Measurements from ENCODE around the gene MAP6D1.

MAP6D1 gene

DNA sequence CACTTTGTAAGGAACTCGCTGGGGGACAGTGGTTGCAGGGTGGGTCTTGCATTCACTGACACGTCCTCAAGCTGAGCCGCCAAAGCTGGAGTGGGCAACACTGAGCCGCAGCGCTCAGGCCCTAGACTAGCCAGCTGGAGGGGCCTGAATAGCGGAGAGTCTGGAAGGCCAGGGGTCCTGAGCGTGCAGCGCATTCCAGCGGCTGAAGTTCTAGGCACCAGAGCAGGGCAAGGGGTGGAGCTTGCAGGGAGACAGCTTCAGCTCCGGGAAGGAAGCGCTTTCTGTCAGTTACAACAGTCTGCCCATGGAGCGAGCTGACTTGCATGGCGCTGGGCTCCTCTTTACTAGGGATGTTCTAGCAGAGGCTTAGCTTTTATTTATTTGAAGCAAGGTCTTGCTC is 2.7 kb downstream of the MAP6D1 start:
- Histone ChIP-seq H3K9ac (ENCODE audit: low read depth, low read length) (no peak overlapping the region), H3K27ac (ENCODE audit: low read length) (no peak overlapping the region), H3K9me3 (ENCODE audit: insufficient read depth, low read depth, low read length) (no peaks in the 10 kb centered on the region), H3K36me3 (ENCODE audit: insufficient read depth, low read depth, low read length) (no peaks in the 10 kb centered on the region), H3K27me3 (ENCODE audit: insufficient read depth, low read length) (peaks cover 17% of the 10 kb centered on the region), H3K4me3 (ENCODE audit: low read length) (no peak overlapping the region), H3K4me1 (ENCODE audit: insufficient read depth, low read length) (peaks cover 3% of the 10 kb centered on the region; the same call in 1 of the 2 replicates)

DNA sequence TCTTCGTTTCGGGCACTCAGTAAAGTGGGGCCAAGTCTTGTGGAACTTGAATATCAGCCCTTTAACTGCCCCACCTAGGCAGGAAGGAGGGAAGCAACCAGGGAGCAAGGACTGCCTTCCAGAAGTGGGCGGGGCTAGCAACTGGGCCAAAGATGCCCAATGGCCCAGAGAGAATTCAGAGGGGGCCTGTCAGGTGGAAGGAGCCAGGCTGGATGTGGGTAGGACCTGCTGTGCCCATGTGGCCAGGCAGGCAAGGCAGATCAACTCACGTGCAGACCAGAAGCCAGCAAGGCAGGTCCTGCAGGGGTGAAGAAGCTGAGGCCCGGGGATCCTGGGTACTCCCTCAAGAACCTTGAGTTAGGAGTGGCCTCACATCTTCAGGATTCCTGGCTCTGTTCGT is 5.5 kb downstream of the MAP6D1 start:
- Histone ChIP-seq H3K4me3 (ENCODE audit: low read length) (no peak overlapping the region), H3K9ac (ENCODE audit: low read depth, low read length) (no peak overlapping the region), H3K36me3 (ENCODE audit: insufficient read depth, low read depth, low read length) (peaks cover 12% of the 10 kb centered on the region), H3K27me3 (ENCODE audit: insufficient read depth, low read length) (peaks cover 16% of the 10 kb centered on the region), H3K9me3 (ENCODE audit: insufficient read depth, low read depth, low read length) (no peaks in the 10 kb centered on the region), H3K27ac (ENCODE audit: low read length) (no peak overlapping the region), H3K4me1 (ENCODE audit: insufficient read depth, low read length) (peaks cover 3% of the 10 kb centered on the region; the same call in 1 of the 2 replicates)

DNA sequence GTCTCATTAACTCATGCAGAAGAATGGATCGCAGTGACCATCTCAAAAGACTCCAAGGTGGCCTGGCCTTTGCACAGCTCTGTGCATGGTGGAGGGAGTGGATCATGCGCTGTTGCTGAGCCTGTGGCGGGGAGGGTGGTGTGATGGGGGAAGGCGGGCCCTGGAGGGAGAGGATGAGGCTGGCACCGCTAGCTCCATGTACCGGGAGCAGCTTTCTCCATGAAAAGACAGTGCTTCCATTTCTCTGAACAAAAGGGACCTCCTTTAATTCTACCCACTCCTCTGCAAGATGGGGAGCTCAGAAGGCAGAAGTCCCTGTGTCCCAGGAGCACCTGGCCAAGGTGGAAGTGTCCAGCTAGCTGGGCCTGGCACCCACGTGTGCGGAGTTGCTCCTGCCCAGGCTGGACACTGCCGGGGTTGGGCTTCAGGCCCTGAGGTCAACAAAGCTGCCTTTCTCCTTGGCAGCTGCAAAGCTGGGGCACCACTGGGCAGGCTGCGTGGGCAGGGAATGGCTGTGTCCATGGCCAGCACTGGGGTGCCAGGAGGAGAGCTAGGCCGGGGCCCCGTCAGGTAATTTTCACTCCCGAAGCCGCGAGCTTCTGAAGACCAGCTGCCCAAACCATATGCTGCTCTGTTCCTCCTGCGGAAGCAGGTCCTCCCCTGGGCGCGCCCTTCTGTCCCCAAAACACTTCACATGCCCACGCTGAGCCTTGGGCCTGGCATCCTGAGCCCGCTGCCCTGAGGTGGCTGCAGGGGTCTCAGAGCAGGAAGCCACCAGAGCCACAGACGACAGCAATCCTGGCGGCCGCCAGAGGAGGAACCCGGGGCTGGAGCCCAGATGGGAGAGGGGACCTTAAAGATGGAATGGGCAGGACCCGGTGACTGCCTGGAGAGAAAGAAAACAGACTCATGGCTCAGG is 6.4 kb downstream of the MAP6D1 start:
- Histone ChIP-seq H3K9me3 (ENCODE audit: insufficient read depth, low read depth, low read length) (no peaks in the 10 kb centered on the region), H3K27ac (ENCODE audit: low read length) (no peak overlapping the region), H3K9ac (ENCODE audit: low read depth, low read length) (no peak overlapping the region), H3K27me3 (ENCODE audit: insufficient read depth, low read length) (peaks cover 8% of the 10 kb centered on the region), H3K4me3 (ENCODE audit: low read length) (no peak overlapping the region), H3K36me3 (ENCODE audit: insufficient read depth, low read depth, low read length) (peaks cover 12% of the 10 kb centered on the region), H3K4me1 (ENCODE audit: insufficient read depth, low read length) (no peaks in the 10 kb centered on the region)

DNA sequence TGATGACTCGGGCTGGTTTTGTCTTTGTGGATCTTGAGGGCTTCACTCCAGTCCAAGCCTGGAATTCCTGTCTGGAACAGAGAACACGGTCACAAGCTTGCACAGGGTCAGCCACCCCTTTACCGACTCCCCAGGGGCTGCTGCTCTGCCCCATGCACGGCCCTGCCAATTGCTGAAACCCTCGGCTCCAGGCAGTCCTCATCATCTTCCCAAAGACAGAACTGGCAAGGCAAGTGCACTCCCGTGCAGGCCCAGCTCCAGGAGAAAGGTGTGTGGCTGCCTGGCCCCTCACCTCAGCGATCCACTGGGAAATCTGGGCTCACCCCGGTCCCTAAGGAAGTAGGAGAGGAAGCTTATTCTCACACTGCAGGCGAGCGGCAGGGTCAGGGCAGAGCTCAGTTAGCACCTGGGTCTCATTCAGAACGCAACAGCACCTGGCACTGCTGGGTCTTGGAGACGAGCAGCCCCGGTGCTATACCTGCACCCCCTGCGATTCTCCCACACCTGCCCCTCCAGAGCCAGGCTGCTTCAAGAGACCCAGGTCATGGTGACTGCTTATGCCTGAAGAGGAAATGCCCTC is 7.2 kb downstream of the MAP6D1 start:
- no peaks in the 10 kb centered on the region for H3K9me3 ChIP-seq (ENCODE audit: insufficient read depth, low read depth, low read length)
- H3K36me3 ChIP-seq (ENCODE audit: insufficient read depth, low read depth, low read length): peaks cover 12% of the 10 kb centered on the region
- no peak overlapping the region for H3K27ac ChIP-seq (ENCODE audit: low read length)
- H3K9ac ChIP-seq (ENCODE audit: low read depth, low read length): no peak overlapping the region
- no peaks in the 10 kb centered on the region for H3K4me1 ChIP-seq (ENCODE audit: insufficient read depth, low read length)
- H3K4me3 ChIP-seq (ENCODE audit: low read length): no peak overlapping the region
- H3K27me3 ChIP-seq (ENCODE audit: insufficient read depth, low read length): no peaks in the 10 kb centered on the region; the same call in 1 of the 2 replicates

DNA sequence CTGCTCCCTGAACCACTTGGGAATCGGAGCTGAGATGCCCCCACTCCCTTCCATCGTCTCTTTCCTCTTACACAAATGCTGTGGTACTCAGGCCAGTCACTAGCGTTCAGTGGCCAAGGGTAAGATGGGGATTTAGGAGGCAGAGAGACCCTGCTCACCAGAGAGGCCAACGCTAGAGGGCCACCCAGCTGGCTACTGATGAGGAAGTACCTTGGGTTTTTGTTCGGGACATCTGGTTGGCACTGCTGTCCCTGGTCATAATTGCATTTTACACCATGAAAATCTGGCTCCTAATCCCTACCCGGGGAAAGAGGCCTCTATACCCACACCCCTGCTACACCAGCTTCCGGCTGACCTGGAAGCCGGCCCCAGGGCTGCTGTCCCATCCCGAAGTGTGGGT is 7.7 kb downstream of the MAP6D1 start:
- H3K27me3 ChIP-seq (ENCODE audit: insufficient read depth, low read length): no peaks in the 10 kb centered on the region
- no peak overlapping the region for H3K27ac ChIP-seq (ENCODE audit: low read length)
- H3K4me3 ChIP-seq (ENCODE audit: low read length): no peak overlapping the region
- H3K9ac ChIP-seq (ENCODE audit: low read depth, low read length): no peak overlapping the region
- H3K4me1 ChIP-seq (ENCODE audit: insufficient read depth, low read length): no peaks in the 10 kb centered on the region
- H3K9me3 ChIP-seq (ENCODE audit: insufficient read depth, low read depth, low read length): no peaks in the 10 kb centered on the region
- H3K36me3 ChIP-seq (ENCODE audit: insufficient read depth, low read depth, low read length): peaks cover 14% of the 10 kb centered on the region

DNA sequence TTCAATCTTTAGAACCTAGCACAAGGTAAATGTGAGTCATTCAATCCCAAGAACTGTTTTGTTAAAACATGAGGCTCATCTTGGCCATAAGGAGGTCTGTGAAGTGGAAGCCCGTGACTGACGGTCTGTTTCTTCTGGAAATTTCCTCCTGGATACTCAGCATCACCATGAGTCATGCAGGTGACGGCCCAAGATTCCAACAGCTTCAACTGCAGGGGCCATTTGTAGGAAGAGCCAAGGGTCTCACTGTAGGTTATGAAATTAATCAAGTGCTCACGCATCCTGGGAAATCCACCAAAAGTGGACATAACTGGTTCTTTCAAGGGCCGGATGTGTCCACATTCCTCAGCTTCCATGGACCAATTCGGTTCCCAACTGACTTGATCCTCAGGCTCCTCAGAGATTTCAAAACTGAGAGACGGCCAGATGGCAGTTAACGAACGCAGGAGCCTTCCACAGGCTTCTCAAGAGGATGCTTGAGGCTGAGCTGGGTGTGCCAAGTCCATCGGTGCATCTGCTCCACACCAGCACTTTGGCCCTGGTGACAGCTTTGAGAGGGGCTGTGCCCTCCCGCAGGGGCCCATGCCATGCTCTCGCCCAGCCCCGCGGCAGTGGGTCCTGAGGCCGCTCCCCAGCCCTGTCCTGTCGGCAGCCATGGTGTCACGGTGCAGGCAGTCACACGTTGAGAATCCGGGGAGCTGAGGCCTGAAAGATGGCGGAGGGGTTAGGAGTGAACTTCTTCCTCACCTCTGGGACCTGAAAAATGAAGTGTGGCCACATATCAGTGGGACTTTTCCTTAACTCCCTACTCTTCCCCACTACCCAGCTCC is 8.5 kb downstream of the MAP6D1 start:
- H3K27me3 ChIP-seq (ENCODE audit: insufficient read depth, low read length): no peaks in the 10 kb centered on the region
- H3K36me3 ChIP-seq (ENCODE audit: insufficient read depth, low read depth, low read length): peaks cover 20% of the 10 kb centered on the region
- H3K9ac ChIP-seq (ENCODE audit: low read depth, low read length): no peak overlapping the region
- H3K4me1 ChIP-seq (ENCODE audit: insufficient read depth, low read length): no peaks in the 10 kb centered on the region
- H3K9me3 ChIP-seq (ENCODE audit: insufficient read depth, low read depth, low read length): no peaks in the 10 kb centered on the region
- H3K4me3 ChIP-seq (ENCODE audit: low read length): no peak overlapping the region
- H3K27ac ChIP-seq (ENCODE audit: low read length): no peak overlapping the region

DNA sequence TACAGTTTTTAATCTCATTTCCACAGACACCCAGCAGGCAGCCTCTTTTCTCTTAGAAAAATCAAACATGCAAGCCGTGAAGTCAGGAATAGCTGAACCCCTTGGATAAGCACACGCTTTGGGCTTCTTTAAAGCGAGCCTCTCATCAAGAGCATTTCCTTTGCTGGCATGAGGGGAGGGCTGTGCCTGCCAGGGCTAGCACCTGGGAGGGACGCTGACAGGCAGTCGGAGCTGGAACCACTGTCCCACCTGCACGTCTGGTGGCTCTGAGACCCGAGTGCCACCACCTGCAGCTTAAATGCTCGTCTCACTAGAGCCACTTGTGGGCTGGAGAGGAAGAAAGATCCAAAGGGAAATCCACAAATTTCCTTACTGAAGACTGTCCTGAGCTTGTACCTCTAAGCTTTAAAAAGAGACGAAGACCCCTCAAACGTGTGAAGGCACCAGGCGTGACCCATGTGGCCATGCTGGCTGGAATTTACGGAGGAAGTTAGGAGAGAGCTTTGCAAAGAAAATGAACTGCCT is 9.4 kb downstream of the MAP6D1 start:
- H3K27me3 ChIP-seq (ENCODE audit: insufficient read depth, low read length): no peaks in the 10 kb centered on the region
- H3K9me3 ChIP-seq (ENCODE audit: insufficient read depth, low read depth, low read length): no peaks in the 10 kb centered on the region
- H3K27ac ChIP-seq (ENCODE audit: low read length): no peak overlapping the region
- H3K9ac ChIP-seq (ENCODE audit: low read depth, low read length): no peak overlapping the region
- no peaks in the 10 kb centered on the region for H3K4me1 ChIP-seq (ENCODE audit: insufficient read depth, low read length)
- peaks cover 29% of the 10 kb centered on the region for H3K36me3 ChIP-seq (ENCODE audit: insufficient read depth, low read depth, low read length)
- H3K4me3 ChIP-seq (ENCODE audit: low read length): no peak overlapping the region

DNA sequence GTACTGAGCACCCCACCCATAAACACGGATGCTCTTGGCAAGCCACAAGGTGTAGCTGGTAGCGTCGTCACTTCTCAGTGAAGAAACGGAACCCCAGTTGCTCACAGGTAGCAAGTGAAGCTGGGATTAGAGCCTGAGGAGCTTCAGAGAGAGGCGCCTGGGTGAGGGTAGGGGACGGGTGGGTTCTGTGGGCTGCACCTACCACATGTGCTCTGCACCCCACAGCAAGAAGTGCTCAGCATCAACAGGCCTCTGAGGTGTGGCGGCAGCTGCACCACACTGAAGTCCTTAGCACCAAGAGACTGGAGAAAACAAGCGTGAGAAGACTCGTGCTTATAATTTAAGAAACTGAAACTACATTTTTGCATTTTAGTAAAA is 9.8 kb downstream of the MAP6D1 start:
- H3K27me3 ChIP-seq (ENCODE audit: insufficient read depth, low read length): no peaks in the 10 kb centered on the region
- no peak overlapping the region for H3K9ac ChIP-seq (ENCODE audit: low read depth, low read length)
- H3K4me3 ChIP-seq (ENCODE audit: low read length): no peak overlapping the region
- H3K9me3 ChIP-seq (ENCODE audit: insufficient read depth, low read depth, low read length): no peaks in the 10 kb centered on the region
- peaks cover 34% of the 10 kb centered on the region for H3K36me3 ChIP-seq (ENCODE audit: insufficient read depth, low read depth, low read length)
- H3K4me1 ChIP-seq (ENCODE audit: insufficient read depth, low read length): no peaks in the 10 kb centered on the region
- no peak overlapping the region for H3K27ac ChIP-seq (ENCODE audit: low read length)

DNA sequence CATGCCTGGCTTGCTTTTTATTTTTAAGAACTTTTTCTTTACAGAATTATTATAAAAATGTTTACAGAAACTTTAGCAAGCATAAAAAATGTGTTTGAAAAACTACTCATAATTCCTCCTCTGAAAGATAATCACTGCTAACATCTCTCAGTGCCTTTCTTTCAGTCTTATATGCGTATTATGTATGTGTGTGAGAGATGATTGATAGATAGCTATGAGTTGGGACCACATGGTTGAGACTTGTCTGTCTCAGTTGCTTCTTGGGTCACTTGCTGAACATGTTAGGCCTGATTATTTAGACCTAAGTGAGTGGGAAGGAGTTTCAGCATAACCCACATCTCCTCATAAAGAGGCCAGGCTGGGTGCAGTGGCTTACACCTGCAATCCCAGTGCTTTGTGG is 11.1 kb downstream of the MAP6D1 start:
- Histone ChIP-seq H3K27ac (ENCODE audit: low read length) (no peak overlapping the region), H3K27me3 (ENCODE audit: insufficient read depth, low read length) (no peaks in the 10 kb centered on the region), H3K36me3 (ENCODE audit: insufficient read depth, low read depth, low read length) (peaks cover 47% of the 10 kb centered on the region), H3K4me1 (ENCODE audit: insufficient read depth, low read length) (no peaks in the 10 kb centered on the region), H3K9ac (ENCODE audit: low read depth, low read length) (no peak overlapping the region), H3K4me3 (ENCODE audit: low read length) (no peak overlapping the region), H3K9me3 (ENCODE audit: insufficient read depth, low read depth, low read length) (no peaks in the 10 kb centered on the region)

DNA sequence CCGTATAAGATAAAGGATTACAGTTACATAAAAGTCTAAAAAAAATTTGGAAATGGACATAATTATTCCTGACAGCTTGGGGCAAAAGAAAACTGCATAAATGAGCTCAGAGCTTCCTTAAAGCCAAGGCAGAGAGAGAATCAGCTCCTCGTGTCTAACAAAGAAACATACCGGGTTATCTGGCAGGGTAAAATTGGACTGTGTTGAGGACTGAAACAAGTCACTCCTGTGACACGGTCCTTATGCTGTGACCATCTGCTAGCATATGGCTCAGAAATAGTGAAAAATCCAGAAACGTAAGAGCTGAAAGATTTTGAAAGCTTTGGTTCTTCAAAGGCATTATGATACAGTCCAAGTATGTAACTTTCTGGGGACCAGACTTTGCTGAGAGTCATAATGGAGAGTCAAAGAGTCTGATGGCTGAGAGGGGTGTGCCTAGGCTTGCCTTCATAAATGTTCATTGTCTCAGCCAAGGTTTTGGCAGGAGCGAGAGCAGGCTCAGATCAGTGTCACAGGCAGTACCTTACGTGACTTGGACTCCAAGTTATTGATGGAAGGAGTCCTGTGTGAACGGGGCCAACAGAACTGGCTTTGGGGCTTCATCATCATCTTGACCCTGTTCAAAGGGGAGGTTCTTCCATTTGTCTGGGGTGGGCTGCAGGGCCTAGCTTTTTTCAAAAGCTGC is 12.5 kb downstream of the MAP6D1 start:
- Histone ChIP-seq H3K27me3 (ENCODE audit: insufficient read depth, low read length) (no peaks in the 10 kb centered on the region), H3K27ac (ENCODE audit: low read length) (no peak overlapping the region), H3K9ac (ENCODE audit: low read depth, low read length) (no peak overlapping the region), H3K4me1 (ENCODE audit: insufficient read depth, low read length) (no peaks in the 10 kb centered on the region), H3K9me3 (ENCODE audit: insufficient read depth, low read depth, low read length) (no peaks in the 10 kb centered on the region), H3K36me3 (ENCODE audit: insufficient read depth, low read depth, low read length) (peaks cover 60% of the 10 kb centered on the region), H3K4me3 (ENCODE audit: low read length) (no peak overlapping the region)

DNA sequence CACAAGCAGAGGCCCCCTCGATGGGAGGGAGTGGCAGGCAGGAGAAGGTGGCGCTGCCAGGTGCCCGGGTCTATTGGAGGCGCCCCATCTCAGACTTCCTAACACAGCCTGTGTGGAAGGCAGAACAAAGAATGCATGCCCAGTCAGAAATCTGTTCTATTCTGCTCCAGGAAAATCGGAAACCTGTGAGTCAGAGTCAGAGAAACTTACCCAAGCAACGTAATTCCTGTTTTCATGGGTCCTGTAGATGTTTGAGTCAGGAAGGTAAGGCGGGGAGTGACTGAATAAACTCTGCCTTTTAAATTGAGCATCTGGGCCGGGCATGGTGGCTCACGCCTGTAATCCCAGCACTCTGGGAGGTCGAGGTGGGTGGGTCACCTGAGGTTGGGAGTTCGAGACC is 13.7 kb downstream of the MAP6D1 start:
- Histone ChIP-seq H3K36me3 (ENCODE audit: insufficient read depth, low read depth, low read length) (peaks cover 69% of the 10 kb centered on the region), H3K27ac (ENCODE audit: low read length) (no peak overlapping the region), H3K4me1 (ENCODE audit: insufficient read depth, low read length) (no peaks in the 10 kb centered on the region), H3K4me3 (ENCODE audit: low read length) (no peak overlapping the region), H3K9me3 (ENCODE audit: insufficient read depth, low read depth, low read length) (no peaks in the 10 kb centered on the region), H3K9ac (ENCODE audit: low read depth, low read length) (no peak overlapping the region), H3K27me3 (ENCODE audit: insufficient read depth, low read length) (no peaks in the 10 kb centered on the region)
